GM21528 (cell line): Measurements from ENCODE around the gene TIGD3.

Experiments used
- ATAC-seq: cut with Tn5 transposase; IDR thresholded peaks from one replicate; pipeline ENCODE4 v1.9.1; 2021; ENCODE audit warnings: mild to moderate bottlenecking, moderate library complexity; ENCODE audit not compliant: unreplicated experiment, low FRiP score

TIGD3 gene

GRCh38 chr11:65362320-65362931 is 7.9 kb downstream of the TIGD3 start:
- peak; percentile 42 for ATAC-seq

GRCh38 chr11:65362966-65363365 is 8.4 kb downstream of the TIGD3 start:
- no peak for ATAC-seq

DNA sequence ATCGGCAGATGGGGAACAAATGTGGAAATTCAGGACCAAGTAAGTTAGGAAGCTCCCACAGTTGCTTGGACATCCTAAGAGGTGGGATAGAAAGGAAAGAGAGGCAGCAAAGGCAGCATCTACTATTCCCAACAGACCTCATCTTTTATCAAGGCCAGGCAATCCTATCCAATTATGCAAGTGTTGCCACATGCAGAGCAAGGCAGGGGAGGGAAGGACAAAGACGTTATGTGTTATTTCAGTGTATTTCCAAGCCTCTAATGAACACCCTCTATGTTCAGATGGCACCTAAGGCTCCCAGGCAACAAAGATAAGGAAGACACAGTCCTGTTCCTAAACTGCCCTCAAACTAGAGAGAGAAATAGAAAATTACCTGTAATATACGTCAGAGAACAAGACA is 9.2 kb downstream of the TIGD3 start:
- ATAC-seq = no peak

- no peak for ATAC-seq
Measured at GRCh38 chr11:65366340-65366773, 11.8 kb downstream of the TIGD3 start.

- ATAC-seq = no peak
Measured at GRCh38 chr11:65370659-65371049, 16.1 kb downstream of the TIGD3 start.

DNA sequence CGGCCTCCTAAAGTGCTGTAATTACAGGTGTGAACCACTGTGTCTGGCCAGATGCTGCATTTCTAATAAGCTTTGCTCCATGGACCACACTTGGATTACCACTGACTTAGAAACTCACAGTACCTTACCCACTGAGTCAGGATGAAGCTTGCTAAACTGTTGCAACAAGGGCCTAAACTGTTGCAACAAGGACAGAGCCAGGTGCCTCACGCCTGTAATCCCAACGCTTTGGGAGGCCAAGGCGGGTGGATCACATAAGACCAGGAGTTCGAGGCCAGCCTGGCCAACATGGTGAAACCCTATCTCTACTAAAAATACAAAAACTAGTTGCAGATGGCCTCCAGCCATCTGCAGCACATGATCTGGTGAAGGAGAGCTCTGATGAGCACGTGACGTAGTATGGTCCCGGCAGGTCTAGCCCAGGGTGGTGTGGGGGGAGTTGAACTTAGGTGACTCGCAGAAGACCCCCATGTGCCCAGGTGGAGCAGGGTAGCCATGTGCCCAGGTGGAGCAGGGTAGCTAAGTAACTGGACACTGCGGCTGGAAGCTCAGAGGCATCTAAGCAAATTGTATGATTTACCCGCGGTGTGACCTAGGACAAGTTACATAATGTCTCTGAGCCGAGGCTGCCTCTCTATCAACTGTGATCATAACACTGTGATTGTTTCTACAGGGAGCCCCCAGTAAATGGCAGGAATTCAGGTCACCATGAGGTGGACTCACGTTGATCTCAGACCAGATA is 19.5 kb downstream of the TIGD3 start:
- ATAC-seq = no peak

GRCh38 chr11:65375012-65375411 is 20.5 kb downstream of the TIGD3 start:
- ATAC-seq = no peak

- ATAC-seq = no peak
Measured at GRCh38 chr11:65376138-65376713, 21.7 kb downstream of the TIGD3 start.

GRCh38 chr11:65377036-65377435 is 22.5 kb downstream of the TIGD3 start:
- ATAC-seq = no peak

- no peak for ATAC-seq
Measured at GRCh38 chr11:65377777-65378176, 23.2 kb downstream of the TIGD3 start.

DNA sequence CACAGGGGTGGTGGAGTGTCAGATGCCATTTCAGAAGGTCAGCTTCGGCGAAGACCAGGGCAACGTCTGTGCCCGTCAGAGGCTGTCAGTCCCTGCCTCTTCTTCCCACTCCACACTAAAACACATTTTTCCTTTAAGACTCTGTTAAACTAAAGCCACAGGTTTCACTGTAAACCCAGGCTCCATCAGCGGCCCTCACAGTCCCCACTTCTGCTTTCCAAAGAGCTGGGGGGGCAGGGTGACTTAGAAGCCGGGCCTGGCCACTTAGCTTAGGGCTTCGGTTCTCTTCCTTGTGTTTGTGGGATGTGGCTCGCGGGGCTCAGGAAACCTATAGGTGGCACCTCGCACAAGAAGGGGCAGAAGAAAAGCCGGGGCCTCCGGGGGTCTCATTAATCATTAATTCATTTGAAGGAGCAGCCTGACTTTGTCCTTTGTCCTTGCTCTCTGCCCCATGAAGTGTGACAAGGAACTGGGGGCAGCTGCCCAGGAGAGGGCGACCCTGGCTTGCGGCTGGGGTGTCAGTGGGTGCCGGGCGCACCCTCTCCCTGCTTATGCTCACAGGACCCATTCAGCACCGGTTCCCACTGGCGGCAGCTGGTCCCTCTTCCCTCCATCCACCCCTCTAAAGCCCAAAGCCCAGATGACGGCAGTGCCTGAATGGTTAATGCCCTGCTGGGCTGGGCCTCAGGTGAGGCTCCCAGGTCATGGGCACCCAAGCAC is 23.8 kb downstream of the TIGD3 start:
- ATAC-seq = no peak

- ATAC-seq = no peak
Measured at GRCh38 chr11:65378928-65379638, 24.5 kb downstream of the TIGD3 start.

DNA sequence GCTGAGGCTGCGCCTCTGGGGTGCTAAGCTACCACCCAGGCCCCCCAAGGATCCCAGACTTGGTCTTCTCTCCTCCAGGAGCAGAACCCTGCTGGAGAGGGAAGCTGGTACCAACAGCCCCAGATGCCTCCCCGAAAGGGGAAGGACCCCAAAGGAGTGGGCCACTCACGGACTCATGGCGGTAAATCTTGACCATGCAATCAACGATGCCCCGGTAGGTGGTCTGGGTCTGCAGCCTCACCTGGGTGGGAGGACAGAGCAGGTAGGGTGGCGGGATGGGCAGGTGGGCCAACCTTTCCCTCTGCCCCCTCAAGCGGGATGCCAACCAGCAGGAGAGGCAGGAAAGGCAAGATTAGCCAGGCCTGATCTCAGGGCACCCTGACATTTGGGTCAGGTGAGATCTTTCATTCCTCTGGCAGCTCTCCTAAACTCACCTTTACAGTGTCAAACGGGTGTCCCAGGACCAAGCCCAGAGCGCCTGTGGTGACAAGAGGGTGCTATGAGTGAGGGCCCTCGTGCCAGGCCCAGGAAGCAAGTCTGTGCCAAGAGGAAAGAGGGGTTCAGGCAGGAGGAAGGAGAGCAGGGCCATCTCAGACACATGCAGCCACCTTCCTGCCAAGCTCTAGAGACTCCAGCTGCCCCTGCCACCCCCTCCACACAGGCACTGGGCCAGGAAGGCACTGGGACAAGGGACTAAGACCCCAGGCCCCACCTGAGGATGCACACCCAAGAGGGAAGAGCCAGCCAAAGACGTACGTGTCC is 25.3 kb downstream of the TIGD3 start:
- no peak for ATAC-seq

DNA sequence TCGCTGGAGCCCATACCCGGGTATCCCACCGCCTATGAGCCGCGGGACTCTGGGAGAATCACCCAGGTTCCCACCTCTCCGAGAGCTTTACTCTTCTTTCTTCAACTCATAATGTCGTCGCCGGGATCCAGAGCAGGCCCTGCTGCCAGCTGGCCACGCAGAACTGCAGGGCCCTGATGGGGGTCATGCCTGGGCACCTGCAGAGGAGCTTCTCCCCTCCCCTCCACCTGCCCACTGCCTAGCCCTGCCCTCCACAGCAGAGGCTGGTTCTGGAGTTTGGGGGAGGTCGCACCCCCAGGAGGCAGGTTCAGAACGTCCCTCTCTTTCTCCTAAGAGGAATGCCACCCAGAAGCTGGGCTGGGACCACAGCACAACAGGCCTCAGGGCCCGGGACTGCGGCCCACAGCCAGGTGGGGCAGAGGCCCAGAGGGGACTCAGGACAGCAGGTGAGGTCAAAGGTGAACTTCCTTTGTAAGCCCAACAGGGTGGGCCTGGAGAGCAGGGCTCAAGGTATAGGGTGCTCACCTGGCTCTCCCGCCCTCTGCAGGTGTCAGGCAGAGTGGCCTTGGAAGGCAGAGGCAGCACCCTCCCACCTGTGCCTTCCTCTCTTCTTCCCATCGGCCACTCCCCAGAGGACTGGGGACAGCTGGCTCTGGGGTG is 26.0 kb downstream of the TIGD3 start:
- no peak for ATAC-seq

DNA sequence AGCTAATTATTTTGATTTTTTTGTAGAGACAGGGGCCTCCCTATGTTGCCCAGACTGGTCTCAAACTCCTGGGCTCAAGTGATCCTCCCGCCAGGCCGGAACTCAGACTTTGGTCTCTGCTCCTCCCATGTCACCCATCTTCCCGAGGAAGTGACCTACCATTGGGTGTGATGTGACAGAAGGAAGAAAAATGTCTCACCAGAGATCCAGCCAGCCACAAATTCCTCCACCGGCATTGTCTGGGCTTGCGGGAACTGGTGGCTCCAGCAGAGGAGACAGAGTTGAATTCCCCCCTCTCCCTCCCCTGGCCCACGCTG is 27.1 kb downstream of the TIGD3 start:
- peak; percentile 16 for ATAC-seq

GRCh38 chr11:65382033-65382803 is 27.7 kb downstream of the TIGD3 start, which contains the start of gene SLC25A45:
SLC25A45 (minus strand) TSS chr11:65382646; CDS start chr11:65381951, 695 bp downstream.
- peak; percentile 48 for ATAC-seq

- no peak for ATAC-seq
Measured at GRCh38 chr11:65382804-65383368, 28.3 kb downstream of the TIGD3 start.

- no peak for ATAC-seq
Measured at GRCh38 chr11:65383778-65384177, 29.2 kb downstream of the TIGD3 start.
